ENCODE data around the gene DHX34.
A peak's percentile ranks its signal among the peaks of the same experiment; 100 is the strongest.
"Not testable (repeated sequence)": the region's sequence is repeated elsewhere in the genome, so short reads cannot be mapped to it uniquely, and the experiment has no call there.

DNA sequence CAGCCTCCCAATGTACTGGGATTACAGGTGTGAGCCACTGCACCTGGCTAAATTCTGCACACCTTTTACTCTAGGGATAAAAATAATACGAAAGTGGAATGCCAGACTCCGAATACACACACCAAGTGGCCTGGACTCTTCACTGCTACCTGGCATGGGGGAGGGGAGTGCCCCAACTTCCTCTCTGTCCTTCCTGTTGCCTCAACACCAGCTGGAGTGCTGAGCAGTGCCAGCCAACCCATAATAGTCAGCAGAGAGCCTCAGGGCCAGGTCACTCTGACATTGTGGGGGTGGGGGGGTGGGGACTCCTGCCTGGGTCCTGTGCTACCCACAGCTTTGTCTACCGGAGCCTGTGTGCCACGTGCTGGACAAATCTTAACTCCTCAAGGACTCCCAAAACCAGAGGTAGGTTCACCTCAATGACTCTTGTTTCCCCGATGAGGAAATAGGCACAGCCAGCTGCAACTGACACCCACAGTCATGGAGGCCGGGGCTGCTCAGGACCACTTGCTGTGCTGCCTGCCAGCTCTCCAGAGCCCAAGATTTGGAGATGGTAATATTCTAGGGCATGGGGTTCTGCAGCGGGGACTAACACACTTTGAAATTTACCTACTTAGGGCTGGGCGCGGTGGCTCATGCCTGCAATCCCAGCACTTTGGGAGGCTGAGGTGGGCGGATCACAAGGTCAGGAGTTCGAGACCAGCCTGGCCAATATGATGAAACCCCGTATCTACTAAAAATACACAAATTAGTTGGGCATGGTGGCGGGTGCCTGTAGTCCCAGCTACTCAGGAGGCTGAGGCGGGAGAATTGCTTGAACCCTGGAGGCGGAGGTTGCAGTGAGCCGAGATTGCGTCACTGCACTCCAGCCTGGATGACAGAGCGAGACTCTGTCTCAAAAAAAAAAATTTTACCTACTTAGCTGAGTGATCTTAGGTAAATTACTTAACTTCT lies 12.1 kb upstream of the DHX34 start:
- TF ChIP-seq, protein P1, sequence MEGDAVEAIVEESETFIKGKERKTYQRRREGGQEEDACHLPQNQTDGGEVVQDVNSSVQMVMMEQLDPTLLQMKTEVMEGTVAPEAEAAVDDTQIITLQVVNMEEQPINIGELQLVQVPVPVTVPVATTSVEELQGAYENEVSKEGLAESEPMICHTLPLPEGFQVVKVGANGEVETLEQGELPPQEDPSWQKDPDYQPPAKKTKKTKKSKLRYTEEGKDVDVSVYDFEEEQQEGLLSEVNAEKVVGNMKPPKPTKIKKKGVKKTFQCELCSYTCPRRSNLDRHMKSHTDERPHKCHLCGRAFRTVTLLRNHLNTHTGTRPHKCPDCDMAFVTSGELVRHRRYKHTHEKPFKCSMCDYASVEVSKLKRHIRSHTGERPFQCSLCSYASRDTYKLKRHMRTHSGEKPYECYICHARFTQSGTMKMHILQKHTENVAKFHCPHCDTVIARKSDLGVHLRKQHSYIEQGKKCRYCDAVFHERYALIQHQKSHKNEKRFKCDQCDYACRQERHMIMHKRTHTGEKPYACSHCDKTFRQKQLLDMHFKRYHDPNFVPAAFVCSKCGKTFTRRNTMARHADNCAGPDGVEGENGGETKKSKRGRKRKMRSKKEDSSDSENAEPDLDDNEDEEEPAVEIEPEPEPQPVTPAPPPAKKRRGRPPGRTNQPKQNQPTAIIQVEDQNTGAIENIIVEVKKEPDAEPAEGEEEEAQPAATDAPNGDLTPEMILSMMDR (IDR thresholded peaks at IDR 0.05), result not testable (repeated sequence)
- TF ChIP-seq POLR2A (IDR thresholded peaks at IDR 0.05), result not testable (repeated sequence)
- TF ChIP-seq POLR2AphosphoS5 (IDR thresholded peaks at IDR 0.05), result peak in 2 of 4 donors; percentile 23 to 42

Measured in sigmoid colon (tissue), 4 donors.